ENCODE data around the gene PLEKHA6. TPM values are rescaled to one million over a fixed set of nuclear protein-coding genes. Genes with fewer than 3 reads are reported as not detected.

PLEKHA6 gene
- total and polyA plus RNA-seq, 2 of the 8 experiments (the other 6 are each of a cell fraction or from before 2014, with no cell fraction given): 4.8 to 20.2 TPM

GRCh38 chr1:204172404-204173029, 187.2 kb downstream of the PLEKHA6 start (continued):
- TF ChIP-seq TCF12 (IDR thresholded peaks at IDR 0.05; ENCODE audit: low read depth, low read length): no peak
- no peak for TF ChIP-seq CBX5 (IDR thresholded peaks at IDR 0.05; ENCODE audit: low read depth, low read length)
- no peak for TF ChIP-seq E2F6 (IDR thresholded peaks at IDR 0.05)
- TF ChIP-seq USF2 (IDR thresholded peaks at IDR 0.05; ENCODE audit: low read length): no peak
